DMS 273 (cell line): ENCODE measurements around the gene HMGXB3.
"Not testable (repeated sequence)": the region's sequence is repeated elsewhere in the genome, so short reads cannot be mapped to it uniquely, and the experiment has no call there.

Source experiments
- DNase-seq: peaks from one replicate; lab custom pipeline; 2025; ENCODE audit not compliant: unreplicated experiment; lab: John Stamatoyannopoulos, UW

HMGXB3 gene

DNA sequence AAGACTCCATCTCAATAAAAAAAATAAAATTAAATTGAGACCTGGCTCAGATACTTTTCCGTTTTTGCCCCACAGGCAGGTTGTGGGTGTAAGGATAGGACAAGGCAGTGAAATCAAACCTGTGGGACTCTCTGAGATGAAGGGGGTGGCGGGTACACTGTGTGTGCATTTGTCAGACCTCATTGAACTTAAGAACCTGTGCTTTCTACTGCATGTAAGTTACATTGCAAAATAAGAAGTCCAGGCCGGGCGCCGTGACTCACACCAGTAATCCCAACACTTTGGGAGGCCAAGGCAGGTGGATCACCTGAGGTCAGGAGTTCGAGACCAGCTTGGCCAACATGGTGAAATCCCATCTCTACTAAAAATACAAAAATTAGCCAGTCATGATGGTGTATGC is 84.2 kb downstream of the HMGXB3 start:
- DNase-seq = not testable (repeated sequence)

DNA sequence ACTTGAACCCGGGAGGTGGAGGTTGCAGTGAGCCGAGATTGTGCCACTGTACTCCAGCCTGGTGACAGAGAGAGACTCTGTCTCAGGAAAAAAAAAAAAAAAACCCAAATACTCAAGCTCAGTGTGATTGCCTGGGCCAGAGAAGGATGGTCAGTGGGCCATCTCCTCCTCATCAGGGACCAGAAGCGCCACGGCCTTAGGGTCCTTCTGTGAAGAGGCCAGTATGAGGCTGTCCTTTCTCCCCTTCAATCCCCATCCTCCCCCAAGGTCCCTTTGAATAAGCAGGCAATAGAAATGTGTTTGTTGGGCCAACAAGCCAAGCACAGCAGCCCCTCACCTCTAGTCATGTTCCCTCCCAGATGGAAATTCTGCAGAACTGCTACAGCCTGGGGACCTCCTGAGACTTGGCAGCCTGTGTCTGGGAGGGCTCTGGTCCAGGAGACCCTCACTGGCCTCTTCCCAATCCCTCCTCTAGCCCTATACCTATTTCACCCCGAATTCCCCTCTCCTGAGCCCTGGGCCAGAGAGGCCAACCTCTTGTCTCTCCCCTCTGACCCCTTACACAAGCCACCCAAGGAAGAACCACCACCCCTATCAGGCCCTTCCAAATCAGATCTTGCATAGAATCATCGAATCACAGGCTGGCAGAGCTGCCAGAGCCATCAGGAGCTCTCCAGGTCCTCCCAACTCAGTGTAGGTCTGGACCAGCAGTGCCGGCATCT is 84.8 kb downstream of the HMGXB3 start:
- no peak for DNase-seq

DNA sequence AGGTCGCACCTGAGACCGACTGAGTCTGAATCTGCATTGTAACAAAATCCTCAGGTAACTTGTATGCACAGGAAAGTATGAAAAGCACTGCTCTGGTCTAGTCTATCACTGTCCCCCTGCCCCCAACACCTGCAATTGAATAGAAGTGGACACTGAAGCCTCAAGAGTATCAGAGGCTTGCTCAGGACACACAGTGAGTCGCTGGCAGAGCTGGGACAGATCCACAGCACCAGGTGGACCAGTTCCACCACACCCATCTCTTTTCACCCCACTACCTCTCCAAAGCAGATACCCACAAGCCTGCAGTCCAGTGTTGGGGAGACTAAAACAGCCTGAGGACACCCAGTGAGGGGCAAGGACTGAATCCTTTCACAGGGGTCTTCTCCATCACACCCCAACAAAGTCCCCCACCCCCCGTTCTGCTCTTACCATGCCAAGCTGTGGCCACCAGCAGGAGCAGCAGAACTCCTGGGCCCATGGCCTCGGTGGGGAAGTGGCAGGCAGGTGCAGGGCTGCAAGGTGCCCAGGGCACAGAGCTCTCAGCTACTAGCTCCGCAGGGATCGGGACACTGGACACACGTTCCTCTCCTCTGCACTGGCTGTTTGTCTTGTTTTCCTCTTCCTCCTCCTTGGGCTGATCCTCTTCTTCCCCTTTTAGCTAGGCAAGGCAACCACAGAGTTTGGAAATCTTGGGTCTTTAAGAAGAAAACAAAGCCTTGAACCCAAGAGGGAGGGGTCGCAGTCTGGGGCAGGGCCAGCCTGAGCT is 85.6 kb downstream of the HMGXB3 start, which contains the start of gene CSF1R:
Gene CSF1R, minus strand, starts transcription at position 605 of the 766 bp plus-strand sequence. Its CDS starts 127 bp downstream, at position 478.
- no peak for DNase-seq

DNA sequence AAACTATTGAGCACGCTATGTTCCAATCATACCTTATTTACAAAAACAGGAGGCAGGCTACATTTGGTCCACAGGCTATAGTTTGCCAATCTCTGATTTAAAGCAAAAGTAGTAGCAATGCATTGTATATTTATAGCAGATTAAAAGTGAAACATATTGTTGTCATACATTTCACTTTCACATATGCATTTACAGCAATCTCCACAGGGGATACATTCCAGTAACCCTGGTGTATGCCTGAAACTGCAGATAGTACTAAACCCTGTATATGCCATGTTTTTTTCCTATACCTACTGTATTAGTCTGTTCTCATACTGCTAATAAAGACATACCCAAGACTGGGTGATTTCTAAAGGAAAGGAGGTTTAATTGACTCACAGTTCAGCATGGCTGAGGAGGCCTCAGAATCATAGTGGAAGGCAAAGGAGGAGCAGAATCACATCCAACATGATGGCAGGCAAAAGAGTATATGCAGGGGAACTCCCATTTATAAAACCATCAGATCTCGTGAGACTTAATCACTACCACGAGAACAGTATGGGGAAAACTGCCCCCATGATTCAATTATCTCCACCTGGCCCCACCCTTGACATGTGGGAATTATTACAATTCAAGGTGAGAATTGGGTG is 91.7 kb downstream of the HMGXB3 start:
- no peak for DNase-seq

DNA sequence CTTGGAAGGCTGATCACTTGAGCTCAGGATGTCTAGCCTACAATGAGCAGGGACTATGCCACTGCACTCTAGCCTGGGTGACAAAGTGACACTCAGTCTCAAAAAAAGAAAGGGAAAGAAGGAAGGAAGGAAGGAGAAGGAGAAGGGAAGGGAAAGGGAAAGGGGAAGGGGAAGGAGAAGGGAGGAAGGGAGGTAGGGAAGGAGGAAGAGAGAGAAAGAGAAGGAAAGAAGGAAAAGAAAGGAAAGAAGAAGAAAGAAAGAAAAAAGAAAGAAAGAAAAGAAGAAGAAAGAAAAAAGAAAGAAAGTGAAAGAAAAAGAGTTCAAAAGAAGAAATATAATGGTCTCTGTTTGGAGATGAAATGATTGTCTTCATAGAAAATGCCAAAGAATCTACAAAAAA is 96.6 kb downstream of the HMGXB3 start:
- no peak for DNase-seq

DNA sequence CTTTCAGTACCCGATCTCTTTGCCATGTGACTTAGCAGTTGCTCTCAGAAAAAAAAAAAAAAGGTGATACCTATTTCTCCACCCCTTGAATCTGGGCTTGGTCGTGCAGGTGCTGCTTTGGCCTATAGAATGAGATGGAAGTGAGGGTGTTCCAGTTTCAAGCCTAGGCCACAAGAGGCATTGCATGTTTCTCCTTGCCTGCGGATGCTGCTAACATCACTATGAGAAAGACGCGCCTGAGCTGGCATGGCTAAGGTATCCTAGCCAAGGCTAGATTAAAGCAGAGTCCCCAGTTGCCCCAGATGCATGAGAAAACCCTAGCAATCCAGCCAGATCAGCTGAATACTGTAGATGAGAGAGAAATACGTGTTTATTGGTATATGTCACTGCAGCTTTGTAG is 100.5 kb downstream of the HMGXB3 start:
- DNase-seq = no peak
